HG02884 (cell line): ENCODE measurements around the gene P3H4.
"Not testable (repeated sequence)": the region's sequence is repeated elsewhere in the genome, so short reads cannot be mapped to it uniquely, and the experiment has no call there.

Source experiments
- ATAC-seq: cut with Tn5 transposase; IDR thresholded peaks from one replicate; pipeline ENCODE4 v1.9.1; 2021; ENCODE audit warnings: mild to moderate bottlenecking, moderate library complexity; ENCODE audit not compliant: unreplicated experiment

Gene P3H4

GRCh38 chr17:41811549-41812380 lies at the start of gene P3H4:
Gene P3H4 (minus strand): TSS chr17:41811949. CDS start chr17:41811915, 34 bp downstream.
- no peak for ATAC-seq

- no peak for ATAC-seq
These were observed 48.6 kb upstream of the P3H4 start for GRCh38 chr17:41860254-41860931.

GRCh38 chr17:41851382-41851781 lies 39.6 kb upstream of the P3H4 start:
- not testable (repeated sequence) for ATAC-seq

- ATAC-seq: no peak
These were observed 37.7 kb upstream of the P3H4 start for GRCh38 chr17:41849251-41849990.

GRCh38 chr17:41848788-41849187 lies 37.0 kb upstream of the P3H4 start:
- no peak for ATAC-seq

- ATAC-seq: no peak
These were observed 33.2 kb upstream of the P3H4 start for GRCh38 chr17:41844971-41845370.

GRCh38 chr17:41840781-41841180 lies 29.0 kb upstream of the P3H4 start:
- not testable (repeated sequence) for ATAC-seq

GRCh38 chr17:41839448-41839847 lies 27.7 kb upstream of the P3H4 start:
- not testable (repeated sequence) for ATAC-seq

- ATAC-seq: no peak
These were observed 26.2 kb upstream of the P3H4 start, which contains the start of gene KLHL10 for GRCh38 chr17:41837761-41838538. Gene KLHL10 (plus strand): TSS chr17:41837825. CDS start chr17:41837933, 108 bp downstream.

- no peak for ATAC-seq
These were observed 24.9 kb upstream of the P3H4 start for GRCh38 chr17:41836550-41837196.

GRCh38 chr17:41835800-41836549 lies 24.2 kb upstream of the P3H4 start, which contains the start of gene NT5C3B:
Gene NT5C3B (minus strand): TSS chr17:41836232. CDS start chr17:41836193, 39 bp downstream.
- peak; percentile 43 for ATAC-seq

- peak; percentile 25 for ATAC-seq
These were observed 23.6 kb upstream of the P3H4 start for GRCh38 chr17:41835214-41835799.

GRCh38 chr17:41829961-41830360 lies 18.2 kb upstream of the P3H4 start:
- not testable (repeated sequence) for ATAC-seq

- ATAC-seq: no peak
These were observed 13.6 kb upstream of the P3H4 start for GRCh38 chr17:41825175-41825845.

- no peak for ATAC-seq
These were observed 12.3 kb upstream of the P3H4 start for GRCh38 chr17:41824086-41824485.

GRCh38 chr17:41823580-41823979 lies 11.8 kb upstream of the P3H4 start:
- ATAC-seq: no peak

GRCh38 chr17:41823141-41823524 lies 11.4 kb upstream of the P3H4 start:
- no peak for ATAC-seq
